ENCODE data around the gene ADGRB2.

ADGRB2 gene

GRCh38 chr1:31763671-31764311 lies 349 bp downstream of the ADGRB2 start:
- no peak for DNase-seq

GRCh38 chr1:31762726-31763670 lies 1.1 kb downstream of the ADGRB2 start:
- peak; percentile 41 for DNase-seq

GRCh38 chr1:31762323-31762722 lies 1.8 kb downstream of the ADGRB2 start:
- DNase-seq = no peak

- DNase-seq = no peak
Observed at GRCh38 chr1:31761883-31762282, 2.3 kb downstream of the ADGRB2 start.

GRCh38 chr1:31760471-31761470 lies 3.4 kb downstream of the ADGRB2 start:
- DNase-seq = peak; percentile 59

- DNase-seq = no peak
Observed at GRCh38 chr1:31759298-31760023, 4.7 kb downstream of the ADGRB2 start.

GRCh38 chr1:31758823-31759222 lies 5.3 kb downstream of the ADGRB2 start:
- DNase-seq = no peak

GRCh38 chr1:31757989-31758388 lies 6.2 kb downstream of the ADGRB2 start:
- no peak for DNase-seq

GRCh38 chr1:31757204-31757679 lies 6.9 kb downstream of the ADGRB2 start:
- no peak for DNase-seq

GRCh38 chr1:31756578-31756977 lies 7.6 kb downstream of the ADGRB2 start:
- no peak for DNase-seq

GRCh38 chr1:31755850-31756492 lies 8.2 kb downstream of the ADGRB2 start:
- DNase-seq = no peak

- DNase-seq = no peak
Observed at GRCh38 chr1:31755197-31755611, 8.9 kb downstream of the ADGRB2 start.

- DNase-seq = no peak
Observed at GRCh38 chr1:31754397-31754796, 9.7 kb downstream of the ADGRB2 start.

- DNase-seq = no peak
Observed at GRCh38 chr1:31753707-31754349, 10.3 kb downstream of the ADGRB2 start.

GRCh38 chr1:31752952-31753475 lies 11.1 kb downstream of the ADGRB2 start:
- DNase-seq = no peak

- no peak for DNase-seq
Observed at GRCh38 chr1:31752258-31752657, 11.9 kb downstream of the ADGRB2 start.

GRCh38 chr1:31751822-31752241 lies 12.3 kb downstream of the ADGRB2 start:
- no peak for DNase-seq

- DNase-seq = no peak
Observed at GRCh38 chr1:31750858-31751510, 13.2 kb downstream of the ADGRB2 start.

GRCh38 chr1:31749785-31750735 lies 14.1 kb downstream of the ADGRB2 start:
- no peak for DNase-seq
